WTC11 (cell line): ENCODE results near the gene PACSIN1. TPM values are rescaled to one million over a fixed set of nuclear protein-coding genes. Genes with fewer than 3 reads are reported as not detected.

Experiments
- ATAC-seq: fragments of 200-7000 bp; cut with Tn5 transposase; 2 replicates; pipeline ENCODE4 v1.10.0; 2021; ENCODE audit warnings: mild to moderate bottlenecking, moderate library complexity
- CTCF ChIA-PET: fragments of 300-600 bp; sonication (Branson Sonifier 250); formaldehyde crosslinking; loops from one replicate; lab custom pipeline; 2021; ENCODE audit warnings: antibody characterized with exemption; lab: Charles Lee
- POLR2A ChIA-PET: fragments of 350-600 bp; sonication (Branson Sonifier 250); formaldehyde crosslinking; loops from one replicate; lab custom pipeline; 2021; ENCODE audit warnings: antibody characterized with exemption; lab: Charles Lee
- DNase-seq: peaks from one replicate; pipeline ENCODE4 v3.0.0; 2021; ENCODE audit warnings: low spot score
- H3K27ac Mint-ChIP-seq: 2 replicates; pipeline ENCODE4 v1.8.0; 2021; ENCODE audit warnings: mixed read lengths
- H3K27me3 Mint-ChIP-seq: 2 replicates; pipeline ENCODE4 v1.8.0; 2021; ENCODE audit warnings: low read depth, mild to moderate bottlenecking, moderate library complexity, mixed read lengths
- H3K36me3 Mint-ChIP-seq: 2 replicates; pipeline ENCODE4 v1.8.0; 2021; ENCODE audit warnings: mixed read lengths
- H3K4me1 Mint-ChIP-seq: 2 replicates; pipeline ENCODE4 v1.8.0; 2022; ENCODE audit warnings: mixed read lengths
- H3K4me3 Mint-ChIP-seq: 2 replicates; pipeline ENCODE4 v1.8.0; 2021; ENCODE audit warnings: mild to moderate bottlenecking, moderate library complexity, mixed read lengths
- H3K9me3 Mint-ChIP-seq: 2 replicates; pipeline ENCODE4 v1.8.0; 2021; ENCODE audit warnings: mixed read lengths
- ATF3 ChIP-seq: sonication (generic); formaldehyde crosslinking; conservative IDR thresholded peaks from 2 replicates; pipeline ENCODE4 v1.8.1; 2022; ENCODE audit warnings: mild to moderate bottlenecking, missing genetic modification reagents
- E2F4 ChIP-seq: sonication (generic); formaldehyde crosslinking; IDR thresholded peaks from 2 replicates; pipeline ENCODE4 v1.8.1; 2022; ENCODE audit warnings: low read depth, mild to moderate bottlenecking, moderate library complexity, missing genetic modification reagents, borderline replicate concordance
- FOXP1 ChIP-seq: sonication (generic); formaldehyde crosslinking; IDR thresholded peaks from 2 replicates; pipeline ENCODE4 v1.8.0; 2022; ENCODE audit warnings: missing genetic modification reagents, mild to moderate bottlenecking, moderate library complexity, borderline replicate concordance
- GRHL2 ChIP-seq: fragments of 250-450 bp; sonication (Bioruptor Pico); IDR thresholded peaks from 2 replicates; pipeline ENCODE4 v1.8.0; 2022; ENCODE audit warnings: mild to moderate bottlenecking, moderate library complexity; ENCODE audit not compliant: insufficient replicate concordance, severe bottlenecking
- JUN ChIP-seq: sonication (generic); formaldehyde crosslinking; IDR thresholded peaks from 2 replicates; pipeline ENCODE4 v1.8.0; 2023; ENCODE audit warnings: mild to moderate bottlenecking, missing genetic modification reagents
- NR3C1 ChIP-seq: sonication (generic); formaldehyde crosslinking; conservative IDR thresholded peaks from 2 replicates; pipeline ENCODE4 v1.8.1; 2023; ENCODE audit warnings: low read depth, mild to moderate bottlenecking, missing genetic modification reagents
- PRRX2 ChIP-seq: fragments of 250-450 bp; sonication (Bioruptor Pico); IDR thresholded peaks from 2 replicates; pipeline ENCODE4 v1.8.0; 2021; ENCODE audit warnings: mild to moderate bottlenecking
- RORB ChIP-seq: fragments of 250-450 bp; sonication (Bioruptor Pico); IDR thresholded peaks from 2 replicates; pipeline ENCODE4 v1.9.0; 2021; ENCODE audit warnings: mild to moderate bottlenecking
- SOX15 ChIP-seq: fragments of 250-450 bp; sonication (Bioruptor Pico); IDR thresholded peaks from 2 replicates; pipeline ENCODE4 v1.9.0; 2021; ENCODE audit warnings: mild to moderate bottlenecking
- TEAD1 ChIP-seq: sonication (generic); formaldehyde crosslinking; IDR thresholded peaks from 2 replicates; pipeline ENCODE4 v1.8.0; 2022; ENCODE audit warnings: mild to moderate bottlenecking, missing genetic modification reagents
- ZNF138 ChIP-seq: sonication (generic); formaldehyde crosslinking; conservative IDR thresholded peaks from 2 replicates; pipeline ENCODE4 v1.8.1; 2022; ENCODE audit warnings: mild to moderate bottlenecking, moderate library complexity, missing genetic modification reagents
- ZNF263 ChIP-seq: sonication (generic); formaldehyde crosslinking; IDR thresholded peaks from 2 replicates; pipeline ENCODE4 v1.8.1; 2022; ENCODE audit warnings: low read depth, mild to moderate bottlenecking, moderate library complexity, missing genetic modification reagents
- ZNF416 ChIP-seq: fragments of 250-450 bp; sonication (Bioruptor Pico); IDR thresholded peaks from 2 replicates; pipeline ENCODE4 v1.9.0; 2021; ENCODE audit warnings: mild to moderate bottlenecking, inconsistent platforms
- ZNF425 ChIP-seq: fragments of 250-450 bp; sonication (Bioruptor Pico); conservative IDR thresholded peaks from 2 replicates; pipeline ENCODE4 v1.9.0; 2021; ENCODE audit warnings: mild to moderate bottlenecking
- total RNA-seq: library from RNA; stranded (reverse); gene quantifications from 3 replicates; pipeline ENCODE4 v1.2.3, GENCODE V29; 2021
- TF ChIP-seq, protein P1 (sequence below): sonication (generic); formaldehyde crosslinking; IDR thresholded peaks from 2 replicates; pipeline ENCODE4 v1.8.1; 2023; ENCODE audit warnings: mild to moderate bottlenecking, moderate library complexity, missing genetic modification reagents
- TF ChIP-seq, protein P2 (sequence below): sonication (generic); formaldehyde crosslinking; IDR thresholded peaks from 2 replicates; pipeline ENCODE4 v1.8.1; 2022; ENCODE audit warnings: mild to moderate bottlenecking, missing genetic modification reagents, moderate library complexity, borderline replicate concordance
- TF ChIP-seq, protein P3 (sequence below): fragments of 250-450 bp; sonication (Bioruptor Pico); IDR thresholded peaks from 2 replicates; pipeline ENCODE4 v1.9.0; 2021; ENCODE audit warnings: mild to moderate bottlenecking

Gene PACSIN1
- total RNA-seq, 1 experiment from 2014 or later: 12.6 TPM

GRCh38 chr6:34497411-34497810 is 31.5 kb downstream of the PACSIN1 start (continued):
- no peak for TF ChIP-seq ZNF416 (CRISPR knock-in tag)
- TF ChIP-seq ATF3 (CRISPR knock-in tag): no peak
- TF ChIP-seq SOX15 (CRISPR knock-in tag): no peak
- TF ChIP-seq ZNF263 (CRISPR knock-in tag): no peak
- no peak for TF ChIP-seq ZNF425
- TF ChIP-seq, all 79 proteins: peak for 0

DNA sequence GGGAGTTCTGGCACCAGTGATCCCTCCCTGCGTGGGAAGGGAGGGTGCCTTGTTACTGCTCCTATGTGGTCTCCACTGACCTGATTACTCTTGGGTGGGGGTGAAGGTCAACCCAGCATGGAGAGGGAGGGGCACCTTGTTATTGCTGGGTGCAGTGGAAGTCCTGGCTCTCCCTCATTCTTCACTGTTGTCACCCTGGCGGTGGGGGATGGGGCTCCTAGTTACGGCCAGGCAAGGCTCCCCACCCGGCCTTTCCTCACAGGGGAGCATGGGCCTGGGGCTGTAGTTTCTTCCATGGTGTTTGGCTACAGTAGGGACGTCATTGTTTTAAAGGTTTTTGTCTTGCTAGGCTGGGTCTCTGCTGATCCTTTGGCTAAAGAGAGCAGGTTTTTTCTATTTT is 40.8 kb downstream of the PACSIN1 start:
- TF ChIP-seq, protein P1, sequence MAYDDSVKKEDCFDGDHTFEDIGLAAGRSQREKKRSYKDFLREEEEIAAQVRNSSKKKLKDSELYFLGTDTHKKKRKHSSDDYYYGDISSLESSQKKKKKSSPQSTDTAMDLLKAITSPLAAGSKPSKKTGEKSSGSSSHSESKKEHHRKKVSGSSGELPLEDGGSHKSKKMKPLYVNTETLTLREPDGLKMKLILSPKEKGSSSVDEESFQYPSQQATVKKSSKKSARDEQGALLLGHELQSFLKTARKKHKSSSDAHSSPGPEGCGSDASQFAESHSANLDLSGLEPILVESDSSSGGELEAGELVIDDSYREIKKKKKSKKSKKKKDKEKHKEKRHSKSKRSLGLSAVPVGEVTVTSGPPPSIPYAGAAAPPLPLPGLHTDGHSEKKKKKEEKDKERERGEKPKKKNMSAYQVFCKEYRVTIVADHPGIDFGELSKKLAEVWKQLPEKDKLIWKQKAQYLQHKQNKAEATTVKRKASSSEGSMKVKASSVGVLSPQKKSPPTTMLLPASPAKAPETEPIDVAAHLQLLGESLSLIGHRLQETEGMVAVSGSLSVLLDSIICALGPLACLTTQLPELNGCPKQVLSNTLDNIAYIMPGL (CRISPR knock-in tag): no peak
- TF ChIP-seq, all 79 proteins: peak for 0
- ATAC-seq (peak; percentile 52; the same call in 1 of the 2 replicates), DNase-seq (no peak)
- Mint-ChIP-seq H3K27ac (no peak overlapping the region), H3K4me1 (peaks cover 10% of the 10 kb centered on the region), H3K9me3 (peaks cover 22% of the 10 kb centered on the region), H3K4me3 (no peak overlapping the region), H3K36me3 (no peaks in the 10 kb centered on the region), H3K27me3 (no peaks in the 10 kb centered on the region)
- POLR2A ChIA-PET: no interaction called here
- CTCF ChIA-PET: no interaction called here

- Mint-ChIP-seq H3K4me3 (no peak overlapping the region), H3K4me1 (peaks cover 18% of the 10 kb centered on the region), H3K27ac (no peak overlapping the region)
- DNase-seq (no peak), ATAC-seq (no peak)
- CTCF ChIA-PET: interaction anchor here (1.3 kb wide), 1 partner anchor 18 kb away, joined by 3 read pairs; no protein-coding TSS in a partner anchor
- no peak for TF ChIP-seq TEAD1 (CRISPR knock-in tag)
- TF ChIP-seq RORB (CRISPR knock-in tag): no peak
- no peak for TF ChIP-seq FOXP1 (CRISPR knock-in tag)
- TF ChIP-seq JUN (CRISPR knock-in tag): no peak
- TF ChIP-seq NR3C1 (CRISPR knock-in tag): no peak
- TF ChIP-seq, protein P2, sequence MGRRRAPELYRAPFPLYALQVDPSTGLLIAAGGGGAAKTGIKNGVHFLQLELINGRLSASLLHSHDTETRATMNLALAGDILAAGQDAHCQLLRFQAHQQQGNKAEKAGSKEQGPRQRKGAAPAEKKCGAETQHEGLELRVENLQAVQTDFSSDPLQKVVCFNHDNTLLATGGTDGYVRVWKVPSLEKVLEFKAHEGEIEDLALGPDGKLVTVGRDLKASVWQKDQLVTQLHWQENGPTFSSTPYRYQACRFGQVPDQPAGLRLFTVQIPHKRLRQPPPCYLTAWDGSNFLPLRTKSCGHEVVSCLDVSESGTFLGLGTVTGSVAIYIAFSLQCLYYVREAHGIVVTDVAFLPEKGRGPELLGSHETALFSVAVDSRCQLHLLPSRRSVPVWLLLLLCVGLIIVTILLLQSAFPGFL (CRISPR knock-in tag): no peak
- TF ChIP-seq ZNF138: no peak
- TF ChIP-seq PRRX2 (CRISPR knock-in tag): no peak
- TF ChIP-seq E2F4: no peak
- no peak for TF ChIP-seq GRHL2 (CRISPR knock-in tag)
- TF ChIP-seq, protein P3, sequence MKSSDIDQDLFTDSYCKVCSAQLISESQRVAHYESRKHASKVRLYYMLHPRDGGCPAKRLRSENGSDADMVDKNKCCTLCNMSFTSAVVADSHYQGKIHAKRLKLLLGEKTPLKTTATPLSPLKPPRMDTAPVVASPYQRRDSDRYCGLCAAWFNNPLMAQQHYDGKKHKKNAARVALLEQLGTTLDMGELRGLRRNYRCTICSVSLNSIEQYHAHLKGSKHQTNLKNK (CRISPR knock-in tag): no peak
- no peak for TF ChIP-seq ZNF425
- TF ChIP-seq, all 79 proteins: peak for 0
- H3K9me3 Mint-ChIP-seq: peaks cover 14% of the 10 kb centered on the region; the same call in 1 of the 2 replicates
- no peaks in the 10 kb centered on the region for H3K27me3 Mint-ChIP-seq
- POLR2A ChIA-PET: no interaction called here
- H3K36me3 Mint-ChIP-seq: no peaks in the 10 kb centered on the region
Measured at GRCh38 chr6:34508425-34508824, 42.5 kb downstream of the PACSIN1 start.
